8988T (cell line): Measurements from ENCODE around the gene KCNAB1.
A peak's percentile ranks its signal among the peaks of the same experiment; 100 is the strongest.

ENCODE experiments used
- DNase-seq: peaks from one replicate; pipeline ENCODE4 v3.0.0; 2011

KCNAB1 gene

DNA sequence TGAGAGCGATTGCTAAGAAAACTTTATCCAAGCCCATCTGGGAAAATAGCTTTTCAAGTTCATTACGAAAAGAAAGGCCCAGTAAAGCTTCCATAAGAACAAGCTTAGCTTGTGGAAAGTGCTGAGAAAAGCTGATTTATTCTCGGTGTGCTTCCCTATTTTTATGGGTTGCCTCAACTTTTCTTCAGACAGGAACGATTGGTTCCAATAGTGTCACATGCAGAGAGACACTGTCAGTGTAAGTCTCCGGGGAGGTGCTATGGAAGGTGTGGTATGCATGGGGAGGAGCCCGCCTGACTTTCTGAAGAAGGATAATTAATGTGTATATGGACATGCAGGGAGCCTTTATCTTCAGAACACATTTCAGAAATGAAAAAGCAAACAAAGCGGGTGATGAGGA is 257.3 kb downstream of the KCNAB1 start:
- no peak for DNase-seq

DNA sequence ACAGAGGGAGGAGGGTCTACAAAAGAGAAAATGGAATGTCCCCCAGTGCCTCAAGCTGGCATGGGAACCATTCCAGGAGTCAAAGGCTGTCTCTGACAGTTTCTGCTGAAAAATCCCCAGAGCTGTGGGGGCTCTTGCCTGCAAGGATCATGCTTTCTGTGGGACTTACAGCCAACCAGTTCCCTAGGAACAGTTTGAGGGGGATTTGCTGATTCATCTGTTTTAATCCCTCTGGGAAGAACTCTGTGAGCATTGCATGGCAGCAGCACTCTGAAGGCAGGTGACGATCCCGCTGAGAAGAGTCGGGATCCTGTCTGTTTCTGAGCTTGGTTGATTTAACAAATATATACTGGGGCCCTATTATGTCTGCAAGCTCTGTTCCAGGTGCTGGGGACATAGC is 258.5 kb downstream of the KCNAB1 start:
- no peak for DNase-seq

DNA sequence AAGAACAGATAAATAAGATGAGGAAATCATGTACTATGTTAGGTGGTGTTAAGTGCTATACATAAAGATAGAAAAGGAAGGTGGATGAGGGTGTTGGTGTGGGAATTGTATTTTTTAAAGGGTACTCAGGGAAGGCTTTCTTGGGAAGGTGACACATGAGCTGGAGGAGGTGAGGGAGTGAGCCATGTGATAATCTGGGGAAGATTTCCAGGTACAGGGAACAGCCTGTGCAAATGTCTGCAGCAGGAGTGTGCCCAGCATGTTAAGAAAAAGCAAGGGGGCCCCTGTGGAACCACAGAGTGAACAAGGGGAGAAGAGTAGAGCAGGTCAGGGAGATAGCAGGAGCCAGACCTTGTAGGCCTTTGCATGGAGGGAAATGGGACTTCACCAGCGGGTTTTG is 258.9 kb downstream of the KCNAB1 start:
- DNase-seq, result no peak

DNA sequence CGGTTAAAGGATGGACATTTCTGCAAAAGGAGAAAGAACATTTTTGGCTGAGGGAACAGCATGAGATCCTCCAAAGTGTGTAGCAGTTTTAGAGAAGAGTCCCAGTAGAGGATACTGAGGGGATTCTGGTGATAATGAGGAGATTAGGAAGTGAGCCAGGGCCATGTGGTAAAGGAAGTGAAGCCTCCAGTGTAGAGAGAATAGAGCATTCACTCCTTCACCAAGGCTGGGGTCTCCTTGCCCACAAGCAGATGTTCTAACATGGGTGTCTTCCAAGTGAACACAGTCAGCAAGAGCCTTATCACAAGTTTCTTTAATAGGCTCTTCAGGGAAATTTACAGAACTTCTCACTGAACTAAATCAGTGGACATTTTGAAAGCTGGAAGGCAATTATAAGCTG is 260.9 kb downstream of the KCNAB1 start:
- DNase-seq, result no peak

DNA sequence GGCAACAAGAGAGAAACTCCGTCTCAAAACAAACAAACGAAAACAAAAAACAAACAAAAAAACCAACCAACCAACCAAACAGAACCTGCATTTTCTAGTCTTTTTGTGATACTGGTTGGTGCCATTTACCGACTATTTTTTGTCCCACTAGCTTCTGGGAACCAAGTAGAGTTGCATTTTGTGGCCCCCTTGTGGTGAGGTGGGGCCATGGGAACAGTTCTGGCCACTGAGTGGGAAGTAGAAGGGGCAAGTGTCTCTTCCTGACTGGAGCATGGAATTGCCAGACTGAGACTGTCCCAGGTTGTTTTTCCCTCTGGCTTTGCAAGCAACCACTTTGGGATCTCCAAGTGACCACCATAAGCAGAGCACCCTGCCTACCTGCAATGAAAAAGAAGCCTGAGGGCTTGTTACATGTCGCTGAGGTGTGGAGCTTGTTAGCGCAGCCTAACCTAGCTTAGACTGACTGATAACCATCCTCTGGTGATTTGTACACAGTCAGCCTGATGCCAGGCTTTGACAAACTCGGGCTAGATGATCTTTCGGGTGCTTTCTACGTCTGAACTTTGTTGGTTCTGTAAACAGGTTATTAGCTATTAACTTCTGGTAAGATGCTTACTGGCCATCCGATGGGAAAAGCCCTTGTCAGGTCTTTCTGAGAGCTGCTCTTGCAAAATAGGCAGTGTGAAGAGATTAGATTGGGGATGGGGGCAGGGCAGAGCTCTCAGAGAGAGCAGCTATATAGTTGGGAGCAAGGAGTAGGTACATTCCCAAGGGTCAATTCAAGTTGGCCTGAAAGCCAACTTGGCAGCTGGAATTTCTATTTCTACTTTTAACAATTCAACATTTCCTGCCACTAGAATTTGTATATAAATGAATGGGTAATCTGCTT is 262.3 kb downstream of the KCNAB1 start:
- peak; percentile 41 for DNase-seq

DNA sequence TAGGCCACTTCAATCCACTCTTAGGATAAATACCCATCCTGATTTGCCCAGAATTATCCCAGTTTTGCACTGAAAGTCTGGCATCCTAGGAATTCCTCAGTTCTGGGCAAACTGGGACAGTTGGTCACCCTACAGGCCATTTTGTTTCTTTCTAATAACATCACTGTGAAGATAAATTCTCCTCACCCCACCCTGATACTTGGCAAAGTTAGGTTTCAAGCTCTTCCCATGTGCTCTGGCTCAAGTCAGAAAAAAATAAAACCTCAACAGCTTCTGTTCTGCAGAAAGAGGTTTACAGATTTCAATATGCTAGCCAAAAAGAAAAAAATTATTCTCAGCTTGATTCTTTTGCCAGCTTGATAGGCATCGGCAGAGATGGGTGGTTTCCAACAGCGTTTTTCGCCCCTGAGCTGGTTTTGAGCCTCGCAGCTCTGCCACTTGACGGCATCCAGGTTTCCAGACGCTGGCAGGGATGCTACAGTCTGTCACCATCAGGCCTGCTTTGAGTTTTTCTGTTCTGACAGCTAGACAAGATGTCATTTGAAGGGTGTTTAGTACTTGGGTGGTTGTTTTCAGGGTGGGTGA is 263.2 kb downstream of the KCNAB1 start:
- DNase-seq, result no peak

DNA sequence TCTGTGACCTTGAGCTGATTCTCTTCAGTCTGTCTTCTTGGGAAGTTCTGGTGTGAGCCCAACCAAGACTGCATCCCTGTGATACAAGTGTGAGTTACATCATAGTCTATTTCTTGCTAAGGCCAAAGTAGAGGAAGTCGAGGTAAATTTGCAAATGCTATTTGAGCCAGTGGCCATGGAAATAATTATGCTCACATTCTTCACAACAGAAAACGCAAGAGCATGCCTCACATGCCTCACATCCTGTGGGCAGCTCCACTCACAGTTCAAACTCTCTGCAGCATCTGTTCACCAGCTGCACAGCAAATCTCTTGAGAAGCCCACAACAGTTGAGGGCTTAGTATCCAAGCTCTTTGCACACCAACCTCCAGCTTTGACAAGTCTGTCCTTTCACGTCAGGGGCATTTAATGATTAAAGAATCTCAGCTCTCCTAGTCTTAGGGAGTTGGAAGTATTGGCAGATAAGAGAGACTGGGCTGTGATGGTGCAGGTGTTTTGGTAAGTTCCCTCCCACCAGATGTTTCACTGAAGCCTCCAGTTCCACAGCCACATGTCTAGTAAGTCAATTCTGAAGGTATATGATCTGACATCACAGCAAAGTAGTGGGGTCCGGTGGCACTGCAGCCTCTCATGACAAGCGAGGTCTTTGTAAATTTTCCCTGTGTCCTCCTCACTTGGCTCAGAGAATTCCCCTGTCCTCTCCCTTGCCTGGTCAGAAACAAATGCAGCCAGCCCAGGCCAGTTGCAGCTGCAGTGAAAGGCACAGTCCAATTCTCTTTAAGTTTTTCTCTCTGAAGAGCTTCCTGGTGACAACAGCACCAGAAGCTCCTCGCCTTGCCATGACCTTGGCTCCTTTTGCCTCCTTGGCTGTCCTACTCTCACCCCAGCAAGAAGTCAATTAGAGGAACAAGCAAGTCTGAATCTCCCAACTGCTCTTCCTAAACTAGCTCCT is 268.4 kb downstream of the KCNAB1 start:
- no peak for DNase-seq

DNA sequence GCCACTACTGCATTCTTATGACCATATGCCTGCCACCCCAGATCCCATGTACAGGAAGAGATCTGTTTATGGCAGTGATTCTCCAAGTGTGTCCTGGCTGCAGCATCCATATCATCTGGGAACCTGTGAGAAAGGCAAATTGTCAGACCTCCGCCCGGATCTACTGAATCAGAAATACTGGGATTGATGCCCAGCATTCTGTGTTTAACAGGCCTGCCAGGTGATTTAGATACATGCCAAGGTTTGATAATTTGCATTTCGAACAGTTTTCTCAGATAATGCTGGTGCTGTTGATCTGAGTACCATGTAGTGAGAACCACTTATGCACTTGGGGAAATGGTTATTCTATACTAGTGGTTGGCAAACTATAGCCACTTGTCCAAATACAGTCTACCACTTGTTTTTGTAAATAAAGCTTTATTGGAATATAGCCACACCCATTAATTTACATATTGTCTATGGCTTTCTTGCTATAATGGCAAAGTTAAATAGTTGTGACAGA is 269.1 kb downstream of the KCNAB1 start:
- no peak for DNase-seq

DNA sequence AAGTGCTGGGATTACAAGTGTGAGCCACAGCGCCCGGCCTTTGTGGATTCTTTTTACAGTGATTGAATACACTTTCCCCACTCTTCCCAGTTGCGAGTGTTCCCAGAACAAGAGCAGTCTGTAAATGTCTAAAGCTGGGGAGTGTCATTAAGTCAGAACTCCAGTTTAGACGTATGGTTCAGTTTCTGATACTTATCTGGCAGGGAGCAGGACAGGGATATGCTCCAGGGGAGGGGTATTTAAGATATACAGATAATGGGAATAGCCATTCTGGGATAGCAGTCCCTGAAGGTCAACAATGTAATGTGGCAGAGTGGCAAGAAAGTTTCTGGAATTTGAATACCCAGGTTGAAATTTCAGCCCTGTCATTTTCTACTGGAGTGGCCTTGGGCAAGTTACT is 270.5 kb downstream of the KCNAB1 start:
- no peak for DNase-seq

DNA sequence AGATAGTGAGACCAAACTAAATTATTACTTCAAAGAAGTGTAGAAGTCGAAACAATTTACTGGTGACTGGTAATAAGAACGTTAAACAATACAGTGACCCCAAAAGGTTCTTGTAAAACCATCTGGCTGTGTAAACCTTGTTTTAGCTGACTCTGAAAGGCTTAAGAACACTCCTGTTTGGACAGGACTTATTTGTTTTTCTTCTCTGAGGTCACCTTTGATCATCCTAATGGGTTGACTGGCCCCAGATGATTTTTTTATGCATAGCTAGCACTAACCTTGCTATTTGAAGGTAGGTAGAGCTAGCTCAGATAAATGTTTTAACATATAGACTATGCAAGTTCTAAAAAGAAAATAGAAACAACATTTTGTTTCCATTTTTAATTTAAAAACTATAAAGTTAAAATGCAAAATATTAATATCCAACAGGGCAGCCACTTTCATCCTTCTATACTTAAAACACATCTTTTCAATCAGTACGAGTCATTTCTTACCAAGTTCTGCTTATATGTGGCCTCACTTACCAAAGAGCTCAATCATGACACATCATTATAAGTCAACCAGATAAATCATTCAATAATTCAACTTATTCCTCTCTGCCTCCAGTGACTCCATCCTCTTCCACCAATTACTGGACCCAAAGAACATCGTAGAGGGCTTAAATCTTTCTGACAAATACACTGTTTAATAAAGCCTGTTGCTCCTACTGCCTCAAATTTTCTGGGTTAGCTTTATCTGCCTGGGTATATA is 275.8 kb downstream of the KCNAB1 start:
- no peak for DNase-seq

DNA sequence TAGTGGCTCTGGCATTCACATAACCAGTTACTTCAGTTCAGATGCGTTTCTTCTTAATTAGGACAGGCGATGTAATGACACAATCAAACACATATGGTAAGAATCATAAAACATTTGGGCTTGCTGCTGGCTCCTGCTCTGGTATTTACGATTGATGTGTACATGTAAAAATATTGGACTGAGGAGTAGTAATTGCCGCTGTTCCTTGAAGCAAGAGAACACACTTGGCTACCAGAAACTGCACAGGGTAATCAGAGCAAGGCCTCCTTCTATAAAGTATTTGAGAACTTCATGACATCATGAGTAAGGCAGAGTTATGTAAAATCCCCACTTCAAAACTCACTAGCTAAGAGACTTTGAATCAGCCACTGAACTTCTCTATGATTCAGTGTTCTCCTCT is 276.5 kb downstream of the KCNAB1 start:
- no peak for DNase-seq

DNA sequence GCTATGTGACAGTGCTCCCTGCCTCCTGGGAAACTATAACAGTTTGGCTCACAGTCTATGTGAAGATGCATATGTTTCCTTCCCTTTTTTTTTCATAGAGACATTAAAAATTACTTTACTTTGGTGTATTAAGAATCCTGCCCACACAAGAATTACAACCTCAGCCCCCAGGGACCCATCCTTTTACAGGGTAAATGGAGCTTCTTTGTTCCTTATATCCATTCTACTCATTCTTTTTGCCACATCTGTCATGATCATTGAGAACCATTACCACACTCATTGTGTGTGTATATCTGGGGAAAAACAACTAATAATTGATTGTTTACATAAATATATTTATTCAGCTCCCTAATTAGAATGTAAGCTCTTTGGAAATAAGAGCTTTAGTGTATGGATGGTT is 277.2 kb downstream of the KCNAB1 start:
- DNase-seq, result no peak

DNA sequence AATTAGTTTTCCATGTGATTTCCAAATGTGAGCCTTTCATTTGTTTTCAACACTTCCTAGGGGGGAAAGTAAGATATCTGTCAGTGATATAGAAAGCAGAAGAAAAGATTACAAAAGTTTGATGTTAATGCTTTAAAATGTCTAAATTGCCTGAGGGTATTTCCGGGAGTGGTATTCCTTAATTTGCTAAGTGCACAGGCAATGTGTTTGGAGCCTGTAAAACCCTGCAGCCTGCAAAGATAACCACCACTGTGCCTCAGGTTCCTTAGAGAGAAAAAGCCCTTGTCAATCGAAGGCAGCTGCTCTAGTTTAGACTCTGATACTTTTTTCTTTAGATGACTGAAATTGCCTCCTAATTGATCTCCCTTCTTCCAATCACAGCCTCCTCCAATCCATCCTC is 279.7 kb downstream of the KCNAB1 start:
- no peak for DNase-seq

DNA sequence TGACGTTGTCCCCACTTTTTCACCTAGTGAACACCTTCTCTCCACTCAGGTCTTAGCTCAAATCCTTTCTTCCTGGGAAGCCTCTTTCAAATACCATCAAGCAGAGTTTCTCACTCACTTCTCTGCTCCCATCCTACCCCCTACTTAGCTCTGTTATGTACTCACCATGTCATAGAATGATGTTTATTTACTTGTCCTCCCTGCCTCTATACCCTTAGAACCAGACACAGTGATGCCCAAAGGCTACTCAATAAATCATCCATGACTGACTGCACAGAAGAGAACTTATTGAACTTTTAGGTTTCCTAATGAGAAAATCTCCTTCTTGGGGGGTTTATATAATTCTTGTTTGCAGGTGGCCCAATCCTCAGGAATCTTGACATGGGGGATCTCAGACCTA is 280.4 kb downstream of the KCNAB1 start:
- no peak for DNase-seq

DNA sequence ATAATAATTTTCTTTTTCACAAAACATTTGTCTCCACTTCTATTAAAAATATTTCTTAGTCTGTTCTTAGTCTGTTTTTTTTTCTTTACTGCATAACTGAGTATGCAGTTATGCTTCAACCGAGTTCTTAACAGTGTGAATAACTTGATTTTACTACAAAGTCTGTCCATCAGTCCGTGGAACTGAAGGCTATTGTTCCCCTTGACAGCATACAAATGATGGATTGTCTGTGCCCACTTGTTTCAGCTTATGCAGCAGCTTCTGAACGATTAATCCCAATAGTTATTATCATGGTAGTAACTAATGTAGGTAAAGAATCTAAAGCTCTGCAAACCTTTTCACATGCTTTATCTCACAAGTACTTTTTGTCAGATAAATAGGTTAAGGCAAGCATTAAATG is 283.8 kb downstream of the KCNAB1 start:
- no peak for DNase-seq

DNA sequence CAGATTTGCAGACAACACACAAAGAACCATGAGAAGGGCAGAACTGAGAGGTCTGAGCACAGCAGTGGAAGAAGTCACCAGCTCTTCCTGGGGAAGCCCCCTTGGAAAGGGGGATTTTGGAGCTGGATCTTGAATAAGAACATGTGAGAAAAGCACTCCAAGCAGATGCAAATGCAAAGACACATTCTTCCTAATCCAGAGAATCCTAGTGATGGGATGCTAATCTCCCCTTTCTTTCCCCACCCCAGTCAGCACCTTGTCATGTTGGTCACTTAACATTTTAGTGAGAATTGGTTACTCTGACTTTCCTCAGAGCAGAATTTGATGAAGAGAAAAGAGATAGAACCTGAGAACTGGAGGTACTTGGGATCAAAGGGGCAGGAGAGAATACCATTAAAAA is 286.0 kb downstream of the KCNAB1 start:
- DNase-seq, result no peak

DNA sequence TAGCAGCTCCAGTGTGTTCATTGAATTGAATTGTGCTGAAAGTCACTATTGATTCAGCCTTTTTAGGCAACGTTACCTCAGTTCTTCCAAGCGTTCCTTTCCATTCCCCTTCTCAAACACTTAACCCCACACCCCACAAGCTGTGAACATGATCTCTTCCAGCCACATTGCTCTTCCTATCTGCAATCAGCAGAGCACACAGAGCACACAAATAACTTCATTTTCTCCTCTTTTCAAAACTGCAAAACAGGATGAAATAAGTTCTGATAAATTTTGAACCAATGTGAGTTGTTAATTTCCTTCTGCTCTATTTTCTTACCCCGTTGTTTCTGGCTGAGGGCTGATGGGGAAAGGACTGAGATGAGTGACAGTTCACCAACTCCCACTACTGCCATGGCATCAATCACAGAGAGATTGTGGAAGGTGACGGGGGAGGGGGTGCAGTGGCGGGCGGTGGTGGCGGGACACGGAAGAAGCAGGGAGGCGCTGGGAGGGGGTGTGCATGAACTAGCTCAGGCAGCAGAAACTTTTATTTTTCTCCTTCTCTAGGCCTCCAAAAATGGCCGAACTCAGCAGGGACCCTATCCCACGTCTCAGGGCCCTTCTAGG is 287.3 kb downstream of the KCNAB1 start:
- DNase-seq, result no peak

DNA sequence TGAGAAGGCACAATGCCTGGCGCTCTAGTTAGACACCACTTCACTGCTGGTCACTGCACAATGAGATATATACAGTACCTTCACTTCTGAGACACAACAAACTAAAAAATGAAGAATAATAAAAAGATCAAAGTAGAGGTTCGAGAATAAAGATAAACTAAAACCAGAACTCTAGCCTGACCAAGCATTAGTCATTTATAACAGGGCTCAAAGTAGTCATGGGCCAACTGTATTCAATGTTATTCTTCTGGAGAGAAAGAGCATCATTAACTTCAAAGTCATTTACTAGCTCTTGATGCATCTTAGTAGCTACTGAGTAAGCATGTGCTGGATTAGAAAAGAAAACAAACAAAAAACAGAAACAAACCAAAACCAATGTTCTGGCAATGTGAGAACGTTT is 289.3 kb downstream of the KCNAB1 start:
- no peak for DNase-seq

DNA sequence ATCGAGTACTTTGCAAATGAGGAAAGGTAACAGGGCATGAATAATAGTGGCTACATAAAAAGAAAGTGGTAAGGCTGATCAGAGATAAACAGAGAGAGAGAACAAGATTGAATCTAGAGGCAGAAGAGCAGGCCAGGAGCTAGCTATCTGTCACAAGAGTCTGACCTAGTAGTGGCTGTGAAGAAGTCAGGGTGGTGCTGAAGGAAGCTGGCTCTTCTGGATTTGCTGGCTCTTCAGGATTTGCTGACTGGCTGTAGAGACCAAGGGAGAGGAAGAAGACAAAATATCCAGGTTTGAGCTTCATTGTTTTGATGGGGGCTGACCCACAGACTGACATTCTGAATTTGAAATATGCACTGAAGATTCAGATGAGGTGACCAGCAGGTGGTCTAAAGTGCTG is 292.2 kb downstream of the KCNAB1 start:
- DNase-seq, result no peak

DNA sequence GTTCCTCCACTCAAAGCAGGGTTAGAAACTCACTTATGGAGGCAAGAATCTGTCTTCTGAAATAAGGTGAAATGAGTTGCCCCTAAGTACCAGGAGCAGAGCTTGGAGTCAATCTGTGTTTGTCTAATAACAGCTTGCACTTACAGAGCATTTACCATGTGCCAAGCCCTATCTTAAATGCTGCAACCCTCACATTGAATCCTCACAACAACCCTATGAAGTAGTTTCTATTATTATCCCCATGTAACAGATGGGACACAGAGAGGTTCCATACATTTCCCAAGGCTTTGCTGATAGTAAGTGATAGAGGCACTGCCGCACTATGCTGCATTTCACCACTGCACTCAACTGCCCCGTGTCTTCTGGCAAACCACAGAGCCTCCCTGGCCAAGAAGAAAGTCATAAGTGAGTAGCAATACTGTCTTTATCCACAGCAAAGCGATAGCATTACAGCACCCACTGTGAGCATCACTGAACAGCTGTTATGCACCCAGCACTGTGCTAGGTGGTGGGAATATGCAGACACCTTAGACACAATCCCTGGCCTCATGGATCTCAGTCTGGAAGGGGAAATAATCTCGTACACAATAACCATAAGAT is 293.0 kb downstream of the KCNAB1 start:
- DNase-seq, result no peak

DNA sequence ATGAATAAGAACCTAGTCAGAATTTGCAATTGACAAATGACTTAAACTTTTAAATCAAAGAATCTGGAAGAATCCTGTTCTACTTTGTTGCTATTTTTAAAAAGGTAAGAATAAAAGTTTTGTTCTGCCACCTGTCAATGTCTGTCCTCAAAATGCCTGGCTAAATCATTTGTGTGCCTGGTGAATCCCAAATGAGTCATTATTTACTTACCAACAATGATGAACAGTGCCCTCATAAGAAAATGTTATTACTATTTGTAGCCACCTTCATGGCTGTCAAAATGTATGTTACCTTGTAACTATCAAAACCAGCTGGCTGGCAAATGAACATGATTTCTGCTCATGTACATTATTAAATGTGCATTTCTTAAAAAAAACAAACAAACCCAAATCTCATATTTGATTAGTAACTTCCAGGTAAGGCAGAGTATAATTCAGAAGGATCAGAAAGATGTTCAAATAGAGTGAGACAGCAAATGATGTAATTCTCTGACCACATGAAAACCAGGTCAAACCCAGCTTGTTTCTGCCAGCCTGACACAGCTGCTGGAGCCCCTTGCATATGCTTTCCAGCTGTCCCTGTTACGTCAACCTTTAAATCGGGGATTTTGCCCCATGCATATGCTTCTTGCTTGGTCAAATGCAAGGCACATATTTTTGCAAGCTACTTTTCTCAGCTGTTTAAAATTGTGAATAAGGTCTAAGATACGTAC is 296.6 kb downstream of the KCNAB1 start:
- no peak for DNase-seq
